Loucy (cell line): ENCODE results near the gene GAS2L3.

ENCODE experiments used
- H2AFZ ChIP-seq: fragments of 200-600 bp; sonication (generic); 2 replicates; pipeline ENCODE4 v1.6.0; 2016; ENCODE audit warnings: antibody characterized with exemption, mild to moderate bottlenecking, low read length, moderate library complexity
- H3F3A ChIP-seq: fragments of 200-600 bp; 2 replicates; pipeline ENCODE4 v1.6.0; 2016; ENCODE audit warnings: antibody characterized with exemption, low read depth, mild to moderate bottlenecking
- H3K27me3 ChIP-seq: fragments of 200-600 bp; sonication (generic); 2 replicates; pipeline ENCODE4 v1.6.1; 2014; ENCODE audit warnings: low read length, mild to moderate bottlenecking; ENCODE audit not compliant: insufficient read depth, poor library complexity, severe bottlenecking
- H3K36me3 ChIP-seq: fragments of 200-600 bp; sonication (generic); 2 replicates; pipeline ENCODE4 v1.6.1; 2016; ENCODE audit warnings: low read length; ENCODE audit not compliant: insufficient read depth
- H3K4me1 ChIP-seq: fragments of 200-600 bp; sonication (generic); 2 replicates; pipeline ENCODE4 v1.5.1; 2014; ENCODE audit warnings: low read length, mild to moderate bottlenecking; ENCODE audit not compliant: insufficient read depth, poor library complexity, severe bottlenecking
- H3K4me2 ChIP-seq: fragments of 200-600 bp; sonication (generic); 2 replicates; pipeline ENCODE4 v1.6.0; 2014; ENCODE audit warnings: antibody characterized with exemption, low read length, low read depth, mild to moderate bottlenecking; ENCODE audit not compliant: poor library complexity, severe bottlenecking
- H3K4me3 ChIP-seq: fragments of 200-600 bp; sonication (generic); 2 replicates; pipeline ENCODE4 v1.5.1; 2014; ENCODE audit warnings: low read length, mild to moderate bottlenecking, mixed read lengths; ENCODE audit not compliant: poor library complexity, severe bottlenecking
- H3K79me2 ChIP-seq: fragments of 200-600 bp; sonication (generic); 2 replicates; pipeline ENCODE4 v1.6.1; 2014; ENCODE audit warnings: low read length; ENCODE audit not compliant: insufficient read depth
- H3K9ac ChIP-seq: fragments of 200-600 bp; sonication (generic); 2 replicates; pipeline ENCODE4 v1.6.0; 2014; ENCODE audit warnings: mild to moderate bottlenecking, low read depth, low read length, moderate library complexity; ENCODE audit not compliant: poor library complexity, severe bottlenecking
- H3K9me2 ChIP-seq: fragments of 200-600 bp; sonication (generic); replicated peaks from 2 replicates; pipeline ENCODE4 v1.6.1; 2016; ENCODE audit warnings: low read depth, low read length, mixed read lengths
- H3K9me3 ChIP-seq: fragments of 200-600 bp; sonication (generic); 2 replicates; pipeline ENCODE4 v1.6.1; 2014; ENCODE audit warnings: mild to moderate bottlenecking, antibody characterized with exemption, low read length, low read depth; ENCODE audit not compliant: insufficient read depth
- H4K20me1 ChIP-seq: fragments of 200-600 bp; sonication (generic); 2 replicates; pipeline ENCODE4 v1.6.0; 2014; ENCODE audit warnings: antibody characterized with exemption, low read length, mild to moderate bottlenecking; ENCODE audit not compliant: insufficient read depth, poor library complexity, severe bottlenecking
- CTCF ChIP-seq: fragments of 200-600 bp; sonication (generic); conservative IDR thresholded peaks from 2 replicates; pipeline ENCODE4 v1.5.1; 2014; ENCODE audit warnings: mild to moderate bottlenecking, antibody characterized with exemption, low read length
- EZH2phosphoT487 ChIP-seq: fragments of 200-600 bp; IDR thresholded peaks from 2 replicates; pipeline ENCODE4 v1.6.1; 2018; ENCODE audit warnings: antibody characterized with exemption, mild to moderate bottlenecking, moderate library complexity, borderline replicate concordance

GAS2L3 gene

GRCh38 chr12:100656141-100656540 lies 82.7 kb downstream of the GAS2L3 start:
- Histone ChIP-seq H2AFZ (no peak overlapping the region), H3K4me3 (no peak overlapping the region), H4K20me1 (no peaks in the 10 kb centered on the region), H3K36me3 (no peaks in the 10 kb centered on the region), H3K4me1 (no peaks in the 10 kb centered on the region), H3K79me2 (no peaks in the 10 kb centered on the region), H3K9me2 (no peaks in the 10 kb centered on the region), H3F3A (no peaks in the 10 kb centered on the region), H3K27me3 (no peaks in the 10 kb centered on the region), H3K4me2 (no peak overlapping the region), H3K9ac (no peak overlapping the region), H3K9me3 (no peaks in the 10 kb centered on the region)
- no peak for TF ChIP-seq CTCF
- no peak for TF ChIP-seq EZH2phosphoT487

GRCh38 chr12:100656856-100657255 lies 83.4 kb downstream of the GAS2L3 start:
- no peak for TF ChIP-seq CTCF
- TF ChIP-seq EZH2phosphoT487: no peak
- no peaks in the 10 kb centered on the region for H3K79me2 ChIP-seq
- H3F3A ChIP-seq: no peaks in the 10 kb centered on the region
- H4K20me1 ChIP-seq: no peaks in the 10 kb centered on the region
- no peak overlapping the region for H3K4me2 ChIP-seq
- no peaks in the 10 kb centered on the region for H3K27me3 ChIP-seq
- no peaks in the 10 kb centered on the region for H3K36me3 ChIP-seq
- H3K4me3 ChIP-seq: no peak overlapping the region
- no peaks in the 10 kb centered on the region for H3K4me1 ChIP-seq
- no peaks in the 10 kb centered on the region for H3K9me2 ChIP-seq
- H3K9me3 ChIP-seq: no peaks in the 10 kb centered on the region
- H3K9ac ChIP-seq: no peak overlapping the region
- H2AFZ ChIP-seq: no peak overlapping the region

GRCh38 chr12:100661300-100661951 lies 87.9 kb downstream of the GAS2L3 start:
- Histone ChIP-seq H3K27me3 (no peaks in the 10 kb centered on the region), H3K79me2 (no peaks in the 10 kb centered on the region), H3K4me3 (no peak overlapping the region), H3K4me1 (no peaks in the 10 kb centered on the region), H3F3A (no peaks in the 10 kb centered on the region), H2AFZ (no peak overlapping the region), H3K36me3 (no peaks in the 10 kb centered on the region), H3K9ac (no peak overlapping the region), H3K4me2 (no peak overlapping the region), H3K9me2 (no peaks in the 10 kb centered on the region), H4K20me1 (no peaks in the 10 kb centered on the region), H3K9me3 (no peaks in the 10 kb centered on the region)
- TF ChIP-seq EZH2phosphoT487 (no peak), CTCF (no peak)
